ENCODE data around the gene TCF25.
"Not testable (repeated sequence)": the region's sequence is repeated elsewhere in the genome, so short reads cannot be mapped to it uniquely, and the experiment has no call there.

TCF25 gene

DNA sequence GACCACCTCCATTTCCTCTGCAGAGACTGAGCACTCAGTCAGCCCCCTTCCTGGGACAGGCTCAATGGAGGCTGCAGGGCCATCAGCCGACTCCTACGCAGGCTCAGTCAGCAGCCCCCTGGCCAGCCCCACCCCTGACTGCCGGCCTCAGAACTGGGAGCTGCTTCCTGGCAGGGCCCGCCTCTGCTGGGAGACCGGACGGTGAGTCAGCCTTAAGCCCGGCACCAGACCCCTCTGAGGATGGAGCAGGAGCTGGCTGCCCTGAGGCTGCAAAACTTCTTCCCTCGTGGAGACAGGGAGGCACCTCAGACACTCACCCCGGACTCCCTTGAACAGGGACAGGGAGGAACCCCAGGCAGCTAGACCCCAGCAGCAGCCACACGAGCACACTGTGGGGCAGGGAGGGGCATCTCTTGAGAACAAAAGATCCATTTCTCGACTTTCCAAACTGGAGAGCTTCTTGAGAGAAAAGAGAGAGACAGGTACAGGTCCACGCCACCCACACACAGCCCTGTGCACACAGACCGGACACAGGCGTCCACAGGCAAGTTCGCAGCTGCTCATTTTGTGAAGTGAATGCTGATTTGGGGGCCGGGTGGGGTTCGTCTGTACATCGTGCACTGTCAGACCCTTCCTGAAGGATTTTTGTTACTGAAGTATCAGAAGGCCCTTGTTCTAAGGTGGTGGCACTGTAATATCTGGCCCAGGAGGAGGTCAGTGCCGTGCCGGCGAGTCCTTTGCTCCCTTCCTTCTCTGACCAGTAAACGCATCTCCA lies 48.5 kb downstream of the TCF25 start:
- DNase-seq: peak; percentile 86

DNA sequence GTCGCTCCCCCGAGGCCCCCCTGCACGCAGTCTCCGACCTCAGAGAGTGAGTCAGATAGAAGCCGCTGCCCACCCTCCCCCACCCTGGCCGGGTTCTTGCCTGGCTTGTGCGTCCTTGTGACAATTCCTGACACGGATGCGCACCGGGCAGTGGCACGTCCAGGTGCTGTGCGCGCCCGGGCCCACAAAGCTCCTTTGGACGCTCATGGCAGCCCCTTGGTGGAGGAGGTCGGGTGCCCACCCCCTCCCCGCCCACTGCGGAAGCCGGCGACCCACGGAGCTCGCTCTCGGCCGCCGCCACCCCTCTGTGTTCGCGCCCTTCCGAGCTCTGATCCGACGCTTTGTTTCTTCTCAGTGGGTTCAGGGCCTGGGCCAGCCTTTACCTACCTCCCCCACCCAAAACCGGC lies 49.1 kb downstream of the TCF25 start:
- DNase-seq: peak; percentile 92

DNA sequence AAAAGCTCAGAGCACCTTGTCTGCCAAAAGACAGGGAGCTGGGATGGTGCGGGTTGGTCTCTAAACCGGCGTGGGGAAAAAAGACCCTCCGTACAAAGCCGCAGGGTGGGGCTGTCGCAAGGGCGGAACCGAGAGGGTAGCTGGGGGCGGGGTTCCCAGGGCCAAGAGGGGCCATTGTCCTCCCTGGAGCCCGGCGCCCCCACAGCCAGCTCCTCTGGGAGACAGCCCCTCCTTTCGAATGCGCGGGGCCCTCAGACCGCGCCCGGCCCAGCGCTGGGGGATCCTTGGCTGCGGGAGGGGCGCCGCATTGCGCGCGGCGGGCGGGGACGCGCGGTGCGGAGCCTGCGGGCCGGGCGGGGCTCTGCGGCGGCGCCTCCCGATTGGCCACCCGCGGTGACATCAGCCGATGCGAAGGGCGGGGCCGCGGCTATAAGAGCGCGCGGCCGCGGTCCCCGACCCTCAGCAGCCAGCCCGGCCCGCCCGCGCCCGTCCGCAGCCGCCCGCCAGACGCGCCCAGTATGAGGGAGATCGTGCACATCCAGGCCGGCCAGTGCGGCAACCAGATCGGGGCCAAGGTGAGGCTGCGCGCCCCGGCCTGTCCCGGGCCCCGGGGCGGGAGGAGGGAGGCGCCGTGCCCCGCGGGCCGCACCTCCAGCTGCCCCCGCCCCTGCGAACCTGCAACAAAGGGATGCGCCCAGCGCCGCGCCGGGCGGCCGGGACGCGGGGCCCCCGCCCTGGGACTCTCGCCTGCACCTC lies 49.7 kb downstream of the TCF25 start, which contains the start of gene TUBB3:
TUBB3 (plus strand) TSS at position 459 of the 756 bp plus-strand sequence; CDS start at position 519, 60 bp downstream.
- peak; percentile 90 for DNase-seq

DNA sequence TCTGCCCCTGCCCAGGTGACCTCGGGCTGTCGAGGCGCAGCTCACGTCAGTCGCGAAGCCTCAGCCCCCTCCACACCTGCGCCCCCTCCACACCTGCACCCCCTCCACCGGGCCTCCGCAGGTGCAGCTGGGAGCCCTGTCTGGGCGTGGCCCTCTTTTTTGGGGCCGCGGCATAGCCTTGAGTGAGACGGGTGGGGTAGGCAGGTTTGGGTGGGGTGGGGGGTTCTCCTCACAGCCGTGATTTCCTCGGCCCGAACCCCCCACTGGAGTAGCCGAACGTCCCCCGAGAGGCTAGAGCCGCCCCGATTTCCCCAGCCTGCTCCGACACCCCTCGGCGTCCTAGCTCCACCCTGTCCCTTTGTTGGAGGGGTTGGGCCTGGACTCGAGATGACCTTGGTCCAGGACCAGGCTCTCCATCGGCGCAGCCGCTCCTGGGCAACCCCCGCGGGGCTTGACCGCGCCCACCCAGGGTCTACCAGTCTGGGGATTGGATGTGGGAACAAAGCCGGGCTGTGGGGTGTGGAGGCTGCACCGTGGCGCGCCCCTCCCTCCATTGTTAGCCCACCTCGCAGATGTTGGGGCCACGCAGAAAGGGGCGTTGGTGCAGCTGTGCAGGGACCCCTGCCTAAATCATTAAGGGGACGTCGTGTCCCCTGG lies 50.4 kb downstream of the TCF25 start:
- no peak for DNase-seq

DNA sequence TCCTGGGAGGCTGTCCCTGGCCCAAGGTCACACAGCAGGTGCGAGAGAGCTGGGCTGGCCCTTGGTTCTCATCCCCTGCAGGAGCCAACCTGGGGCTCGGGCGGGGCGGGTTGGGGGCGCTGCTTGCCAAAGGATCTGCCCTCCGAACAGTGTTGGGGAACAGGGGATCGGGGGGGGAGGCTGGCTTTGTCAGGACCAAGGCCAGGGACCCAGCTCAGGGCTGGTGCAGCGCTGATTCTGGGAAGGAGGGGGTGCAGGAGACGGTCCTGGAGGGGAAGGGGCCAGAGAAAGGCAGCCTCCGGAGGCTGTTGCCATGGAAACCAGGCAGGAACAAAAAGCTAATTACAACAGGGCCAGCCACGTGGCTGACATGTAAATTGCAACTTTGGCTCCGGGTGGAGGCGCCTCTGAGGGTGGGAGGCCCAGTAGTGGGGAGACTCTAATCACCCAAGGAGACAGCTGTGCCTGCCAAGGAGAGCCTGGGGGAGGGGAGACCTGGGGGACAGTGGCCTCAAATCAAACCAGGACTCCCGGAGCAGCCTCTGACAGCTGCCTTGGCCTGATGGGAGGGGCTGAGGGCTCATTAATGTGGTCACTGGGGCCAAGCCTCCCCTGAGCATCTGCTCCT lies 51.0 kb downstream of the TCF25 start:
- DNase-seq: peak; percentile 56

DNA sequence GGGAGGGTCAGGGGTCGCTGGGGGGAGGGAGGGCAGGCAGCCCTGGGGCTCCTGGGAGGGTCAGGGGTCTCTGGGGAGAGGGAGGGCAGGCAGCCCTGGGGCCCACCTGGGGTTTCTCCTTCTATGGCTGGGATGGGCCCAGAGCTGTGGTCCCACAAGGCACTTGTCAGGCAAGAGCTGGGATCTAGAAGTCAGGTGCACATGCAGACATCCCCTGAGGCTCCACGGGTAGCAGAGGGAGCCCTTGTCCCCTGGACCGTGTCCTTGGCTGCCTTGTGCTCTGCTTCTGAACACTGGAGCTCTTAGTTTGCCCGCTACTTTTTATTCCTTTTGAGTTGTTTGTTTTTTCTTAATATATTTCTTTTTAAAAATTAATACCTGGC lies 51.5 kb downstream of the TCF25 start:
- no peak for DNase-seq

DNA sequence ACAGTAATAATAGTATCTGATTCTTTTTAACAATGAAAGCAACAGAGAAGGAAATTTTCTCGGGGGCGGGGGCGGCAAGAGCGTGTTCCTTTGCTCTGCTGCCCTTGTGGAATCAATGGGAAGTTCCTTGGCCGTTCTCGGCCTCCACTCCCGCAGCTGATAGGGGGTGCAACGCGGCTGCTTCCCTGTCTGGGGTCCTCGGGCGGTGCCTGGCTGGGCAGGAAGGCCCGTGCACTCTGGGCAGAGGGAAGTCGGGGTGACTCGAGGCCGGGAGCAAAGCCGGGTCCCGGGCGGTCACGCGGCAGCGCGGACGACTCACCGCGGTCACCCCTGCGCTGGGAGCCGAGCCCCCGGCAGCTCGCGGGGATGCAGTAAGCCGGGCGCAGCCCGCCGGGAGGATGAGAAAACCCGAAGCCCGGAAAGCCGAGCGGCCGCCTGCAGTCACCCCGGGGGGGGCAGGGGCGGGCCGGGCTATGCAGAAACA lies 52.2 kb downstream of the TCF25 start:
- peak; percentile 51 for DNase-seq

DNA sequence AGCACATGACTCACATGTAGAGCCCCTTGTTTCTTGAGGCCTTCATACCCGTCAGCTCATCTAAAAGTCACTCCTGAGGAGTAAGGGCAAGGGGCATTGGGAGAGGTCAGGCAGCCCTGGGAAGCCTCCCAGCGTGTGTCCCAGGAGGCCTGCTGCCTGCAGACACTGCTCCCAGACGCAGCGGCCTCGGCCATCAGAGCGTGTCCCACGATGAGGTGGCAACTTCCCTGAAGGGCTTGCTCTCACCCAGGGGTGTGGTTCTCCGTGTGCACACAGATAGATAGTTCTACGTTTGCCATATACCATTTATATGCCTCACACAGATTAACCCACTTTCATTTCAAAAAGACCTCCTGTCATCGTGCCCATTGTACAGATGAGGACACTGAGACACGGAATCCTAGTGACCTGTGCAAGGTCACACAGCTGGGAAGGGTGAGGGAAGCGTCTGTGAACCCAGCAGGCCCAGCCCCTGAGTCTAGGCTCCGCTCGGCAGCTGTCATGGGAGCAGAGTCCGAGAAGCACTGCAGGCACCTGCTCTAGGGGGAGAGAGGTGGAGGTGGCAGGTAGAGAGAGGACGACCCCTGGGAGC lies 58.0 kb downstream of the TCF25 start:
- DNase-seq: no peak

DNA sequence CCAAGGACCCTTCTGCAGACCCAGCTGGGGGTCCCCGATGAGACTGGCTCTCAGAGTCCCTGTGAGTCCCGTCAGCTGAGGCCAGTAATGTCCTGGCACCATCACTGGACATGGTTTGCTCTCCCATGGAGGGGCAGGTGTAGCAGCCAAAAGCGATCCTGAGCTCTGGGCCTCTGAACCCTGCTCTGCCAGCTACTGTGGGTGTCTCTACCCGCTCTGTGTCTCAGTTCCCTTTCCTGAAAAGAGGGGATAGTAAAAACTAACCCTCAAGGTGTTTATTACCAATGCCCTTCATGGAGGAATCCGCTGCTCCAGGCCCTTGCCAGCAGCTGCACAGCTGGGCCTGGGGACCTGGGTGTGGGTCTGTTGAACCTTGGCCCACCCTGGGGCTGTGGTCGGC lies 58.6 kb downstream of the TCF25 start:
- no peak for DNase-seq

DNA sequence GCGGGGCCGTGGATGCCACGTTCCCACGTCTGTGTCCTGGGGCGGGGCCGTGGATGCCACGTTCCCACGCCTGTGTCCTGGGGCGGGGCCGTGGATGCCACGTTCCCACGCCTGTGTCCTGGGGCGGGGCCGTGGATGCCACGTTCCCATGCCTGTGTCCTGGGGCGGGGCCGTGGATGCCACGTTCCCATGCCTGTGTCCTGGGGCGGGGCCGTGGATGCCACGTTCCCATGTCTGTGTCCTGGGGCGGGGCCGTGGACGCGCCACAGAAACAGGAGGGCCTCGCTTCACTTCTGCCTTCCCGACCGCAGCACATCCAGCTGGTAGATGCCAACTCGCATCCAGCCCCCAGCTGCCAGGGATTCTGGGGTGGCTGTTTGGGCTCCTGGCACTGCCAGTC lies 60.6 kb downstream of the TCF25 start:
- not testable (repeated sequence) for DNase-seq

DNA sequence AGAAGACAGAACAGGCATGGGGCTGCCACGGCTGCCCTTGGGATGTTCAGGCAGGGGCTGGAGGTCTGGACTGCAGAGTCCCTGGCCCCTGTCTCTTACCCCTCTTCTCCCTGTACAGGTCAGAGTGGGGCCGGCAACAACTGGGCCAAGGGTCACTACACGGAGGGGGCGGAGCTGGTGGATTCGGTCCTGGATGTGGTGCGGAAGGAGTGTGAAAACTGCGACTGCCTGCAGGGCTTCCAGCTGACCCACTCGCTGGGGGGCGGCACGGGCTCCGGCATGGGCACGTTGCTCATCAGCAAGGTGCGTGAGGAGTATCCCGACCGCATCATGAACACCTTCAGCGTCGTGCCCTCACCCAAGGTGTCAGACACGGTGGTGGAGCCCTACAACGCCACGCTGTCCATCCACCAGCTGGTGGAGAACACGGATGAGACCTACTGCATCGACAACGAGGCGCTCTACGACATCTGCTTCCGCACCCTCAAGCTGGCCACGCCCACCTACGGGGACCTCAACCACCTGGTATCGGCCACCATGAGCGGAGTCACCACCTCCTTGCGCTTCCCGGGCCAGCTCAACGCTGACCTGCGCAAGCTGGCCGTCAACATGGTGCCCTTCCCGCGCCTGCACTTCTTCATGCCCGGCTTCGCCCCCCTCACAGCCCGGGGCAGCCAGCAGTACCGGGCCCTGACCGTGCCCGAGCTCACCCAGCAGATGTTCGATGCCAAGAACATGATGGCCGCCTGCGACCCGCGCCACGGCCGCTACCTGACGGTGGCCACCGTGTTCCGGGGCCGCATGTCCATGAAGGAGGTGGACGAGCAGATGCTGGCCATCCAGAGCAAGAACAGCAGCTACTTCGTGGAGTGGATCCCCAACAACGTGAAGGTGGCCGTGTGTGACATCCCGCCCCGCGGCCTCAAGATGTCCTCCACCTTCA lies 61.5 kb downstream of the TCF25 start:
- DNase-seq: no peak

DNA sequence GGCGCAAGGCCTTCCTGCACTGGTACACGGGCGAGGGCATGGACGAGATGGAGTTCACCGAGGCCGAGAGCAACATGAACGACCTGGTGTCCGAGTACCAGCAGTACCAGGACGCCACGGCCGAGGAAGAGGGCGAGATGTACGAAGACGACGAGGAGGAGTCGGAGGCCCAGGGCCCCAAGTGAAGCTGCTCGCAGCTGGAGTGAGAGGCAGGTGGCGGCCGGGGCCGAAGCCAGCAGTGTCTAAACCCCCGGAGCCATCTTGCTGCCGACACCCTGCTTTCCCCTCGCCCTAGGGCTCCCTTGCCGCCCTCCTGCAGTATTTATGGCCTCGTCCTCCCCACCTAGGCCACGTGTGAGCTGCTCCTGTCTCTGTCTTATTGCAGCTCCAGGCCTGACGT lies 62.2 kb downstream of the TCF25 start:
- DNase-seq: not testable (repeated sequence)

DNA sequence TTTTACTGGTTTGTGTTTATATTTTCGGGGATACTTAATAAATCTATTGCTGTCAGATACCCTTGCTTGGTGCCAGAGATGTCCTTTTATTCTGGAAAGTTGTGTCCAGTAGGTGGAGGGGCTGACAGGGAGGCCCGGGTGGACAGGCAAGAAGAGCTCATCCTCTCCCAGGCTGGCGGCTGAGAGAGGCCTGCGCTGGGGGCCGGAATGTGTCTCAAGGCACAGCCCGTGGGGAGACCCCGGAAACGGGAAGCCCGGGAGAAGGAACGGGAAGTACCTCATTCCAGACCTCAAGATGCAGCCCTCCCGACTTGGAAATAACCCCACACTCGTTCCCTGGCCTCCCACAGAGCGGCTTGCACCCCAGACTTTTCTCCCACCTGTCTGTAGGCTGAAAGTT lies 62.6 kb downstream of the TCF25 start:
- no peak for DNase-seq

DNA sequence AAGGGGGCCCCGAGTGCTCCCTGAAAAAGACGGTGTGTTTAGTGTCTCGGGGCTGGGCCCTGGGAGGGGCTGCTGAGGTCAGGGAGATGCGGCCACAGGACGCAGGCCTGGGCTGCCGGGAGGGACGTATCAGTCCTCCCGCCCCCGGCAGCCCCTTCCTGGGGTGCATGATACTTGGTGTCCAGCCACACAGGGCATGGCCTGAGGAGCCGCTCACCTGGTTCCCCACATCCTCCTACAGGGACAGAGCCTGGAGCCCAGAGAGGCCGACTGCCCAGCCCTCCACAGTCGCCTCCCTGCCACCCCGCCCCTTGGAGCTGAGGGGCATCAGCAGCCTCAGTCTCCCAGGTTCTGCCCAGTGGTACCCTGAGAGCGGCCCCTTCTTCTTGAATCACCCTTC lies 63.1 kb downstream of the TCF25 start:
- no peak for DNase-seq

DNA sequence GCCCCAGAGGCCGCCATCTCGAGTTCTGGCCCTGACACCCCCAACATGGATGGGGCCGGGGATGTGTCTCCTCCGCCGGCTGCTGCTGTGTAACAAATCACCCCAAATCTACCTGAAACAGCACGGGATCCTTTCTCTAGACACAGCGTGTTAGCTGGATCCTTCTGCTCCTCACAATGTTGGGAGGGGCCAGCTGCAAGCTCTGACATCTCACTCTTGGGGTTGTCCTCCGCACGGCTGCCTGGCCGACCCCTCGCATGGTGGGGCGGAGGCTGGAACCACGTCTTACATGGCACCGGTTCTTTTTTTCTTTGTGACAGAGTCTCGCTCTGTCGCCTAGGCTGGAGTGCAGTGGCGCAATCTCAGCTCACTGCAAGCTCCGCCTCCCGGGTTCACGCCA lies 63.6 kb downstream of the TCF25 start:
- DNase-seq: no peak

DNA sequence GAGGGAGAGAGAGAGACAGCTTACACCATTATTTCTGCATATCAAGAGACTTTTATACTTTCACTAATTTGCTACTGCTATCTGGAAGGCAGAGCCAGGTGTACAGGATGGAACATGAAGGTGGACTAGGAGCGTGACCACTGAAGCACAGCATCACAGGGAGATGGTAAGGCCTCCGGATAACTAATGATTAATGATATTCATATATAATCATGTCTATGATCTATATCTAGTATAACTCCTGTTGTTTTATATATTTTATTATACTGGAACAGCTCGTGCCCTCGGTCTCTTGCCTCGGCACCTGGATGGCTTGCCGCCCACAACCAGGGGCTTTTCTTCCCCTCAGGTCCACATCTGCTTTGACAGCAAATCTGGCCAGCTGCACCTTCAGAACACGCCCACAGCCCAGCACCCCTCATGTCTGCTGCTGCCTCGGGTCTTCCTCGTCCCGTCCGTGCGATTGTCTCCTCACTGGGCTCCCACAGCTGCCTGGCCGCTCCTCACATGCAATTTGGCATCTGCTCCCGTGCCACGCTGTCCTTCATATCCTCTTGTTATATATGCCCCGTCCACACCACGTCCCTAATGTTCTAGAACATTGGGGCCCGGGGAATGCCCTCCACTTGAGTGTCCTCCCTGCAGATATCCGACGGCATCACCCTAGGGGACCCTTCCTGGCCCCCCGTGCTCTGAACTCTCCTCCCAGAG lies 64.9 kb downstream of the TCF25 start:
- no peak for DNase-seq

DNA sequence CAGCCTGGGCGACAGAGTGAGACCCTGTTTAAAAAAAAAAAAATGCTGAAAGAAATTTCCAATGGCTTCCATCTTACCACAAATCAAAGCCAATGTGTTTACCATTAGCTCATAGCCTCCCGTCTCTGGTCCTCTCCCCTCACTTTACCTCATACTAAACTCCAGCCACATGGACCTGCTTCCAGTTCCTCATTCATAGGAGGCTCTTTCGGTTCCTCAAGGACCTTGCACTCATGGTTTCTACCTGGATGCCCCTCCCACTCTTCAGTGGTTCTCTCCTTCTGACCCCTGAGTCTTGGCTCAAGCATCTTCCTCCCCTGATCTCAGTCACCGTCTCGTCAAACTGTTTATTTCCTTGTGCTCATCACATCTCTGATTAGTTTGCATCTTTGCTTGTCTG lies 71.4 kb downstream of the TCF25 start:
- DNase-seq: no peak

DNA sequence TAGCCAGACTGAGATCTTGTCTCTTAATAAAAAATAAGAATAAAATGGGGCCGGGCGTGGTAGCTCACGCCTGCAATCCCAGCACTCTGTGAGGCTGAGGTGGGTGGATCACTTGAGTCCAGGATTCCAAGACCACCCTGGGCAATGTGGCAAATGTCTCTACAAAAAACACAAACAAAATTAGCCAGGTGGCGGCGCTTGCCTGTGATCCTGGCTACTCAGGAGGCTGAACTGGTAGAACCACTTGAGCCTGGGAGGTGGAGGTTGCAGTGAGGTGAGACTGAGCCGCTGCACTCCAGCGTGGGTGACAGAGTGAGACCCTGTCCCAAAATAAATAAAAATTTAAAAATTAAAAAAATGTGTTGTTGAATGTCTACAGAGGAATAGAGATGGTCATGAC lies 72.3 kb downstream of the TCF25 start:
- DNase-seq: no peak

DNA sequence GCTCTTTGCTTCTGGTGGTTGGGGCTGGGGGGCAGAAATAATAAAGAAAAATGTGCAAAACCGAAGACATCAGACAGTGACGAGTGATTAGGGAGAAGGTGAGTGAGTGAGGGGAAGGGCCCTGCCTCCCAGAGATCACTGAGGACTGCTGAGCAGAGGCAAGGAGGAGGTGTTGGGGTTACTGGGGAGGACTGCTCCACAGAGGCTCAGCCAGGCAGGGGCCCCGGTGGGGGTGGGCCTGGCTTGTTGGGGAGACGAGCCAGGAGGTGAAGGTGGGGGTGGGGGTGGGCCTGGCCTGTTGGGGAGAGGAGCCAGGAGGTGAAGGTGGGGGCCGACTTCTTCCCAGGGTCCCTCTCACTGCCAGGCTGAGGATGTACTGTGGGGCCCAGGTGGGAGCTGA lies 73.1 kb downstream of the TCF25 start:
- DNase-seq: no peak

DNA sequence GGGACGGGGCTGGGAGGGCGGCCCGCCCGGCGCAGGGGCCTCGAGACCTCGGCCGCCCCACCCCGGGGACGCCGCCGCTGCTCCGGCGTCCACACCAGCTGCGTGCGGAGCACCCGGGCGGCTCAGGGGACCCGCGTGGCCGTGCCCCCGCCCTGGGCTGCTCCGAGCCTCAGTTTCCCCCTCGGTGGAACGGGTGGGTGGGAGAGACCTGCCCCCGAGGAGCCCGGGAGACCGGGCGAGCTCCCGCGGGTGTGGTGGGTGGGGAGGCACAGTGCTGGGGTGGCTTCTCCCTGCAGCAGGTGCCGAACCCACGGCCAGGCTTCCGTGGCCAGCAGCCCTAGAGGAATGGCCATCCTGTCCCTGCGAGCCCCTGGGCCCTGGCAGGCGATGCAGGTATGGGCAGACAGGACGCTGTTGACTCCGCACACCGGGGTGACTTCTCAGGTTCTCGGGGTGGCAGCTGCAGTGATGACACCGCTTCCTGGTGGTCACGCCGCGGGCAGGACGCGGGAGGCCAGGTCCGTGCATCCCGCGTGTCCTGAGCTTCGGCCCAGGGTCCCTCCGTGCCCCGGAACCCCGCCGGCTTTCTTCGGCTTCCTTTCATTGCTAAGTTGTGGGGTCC lies 75.8 kb downstream of the TCF25 start:
- no peak for DNase-seq
